A673 (cell line): ENCODE measurements around the gene STAB1. TPM values are rescaled to one million over a fixed set of nuclear protein-coding genes. Genes with fewer than 3 reads are reported as not detected.

Experiments
- Bru-seq: library from RNA; stranded (reverse); fragments of 400-500 nt; gene quantifications from one replicate; lab custom pipeline; 2021; lab: Mats Ljungman, UMichigan
- BruChase-seq, 2 experiments: library from RNA; stranded (reverse); fragments of 400-500 nt; gene quantifications; one replicate each; lab custom pipeline; 2021; lab: Mats Ljungman, UMichigan
- BruUV-seq: library from RNA; stranded (reverse); fragments of 400-500 nt; replicated peaks from 2 replicates; lab custom pipeline; 2021; lab: Mats Ljungman, UMichigan
- CTCF ChIA-PET: fragments of 300-600 bp; sonication (Branson Sonifier 250); formaldehyde crosslinking; loops from one replicate; lab custom pipeline; 2022; ENCODE audit warnings: antibody characterized with exemption; lab: Charles Lee
- POLR2A ChIA-PET: fragments of 300-600 bp; sonication (Branson Sonifier 250); formaldehyde crosslinking; loops from one replicate; lab custom pipeline; 2022; ENCODE audit warnings: antibody characterized with exemption; ENCODE audit not compliant: low non-redundant PET; lab: Charles Lee
- DNase-seq: peaks from one replicate; pipeline ENCODE4 v3.0.0-alpha.2; 2015; ENCODE audit warnings: low spot score
- H3K27ac ChIP-seq: fragments of 200-600 bp; sonication (generic); 2 replicates; pipeline ENCODE4 v1.5.1; 2016; ENCODE audit warnings: mixed run types, low read depth, mild to moderate bottlenecking, mixed read lengths, antibody characterized with exemption, low read length; ENCODE audit not compliant: poor library complexity, severe bottlenecking
- H3K27me3 ChIP-seq: fragments of 200-600 bp; sonication (generic); replicated peaks from 2 replicates; pipeline ENCODE4 v1.6.1; 2017; ENCODE audit warnings: mixed run types, low read depth, mild to moderate bottlenecking, mixed read lengths, antibody characterized with exemption, low read length; ENCODE audit not compliant: insufficient read depth, poor library complexity
- H3K36me3 ChIP-seq: fragments of 200-600 bp; sonication (generic); 2 replicates; pipeline ENCODE4 v1.6.1; 2016; ENCODE audit warnings: mixed run types, mild to moderate bottlenecking, mixed read lengths, antibody characterized with exemption, low read length; ENCODE audit not compliant: insufficient read depth, poor library complexity, severe bottlenecking
- H3K4me1 ChIP-seq: fragments of 200-600 bp; sonication (generic); 2 replicates; pipeline ENCODE4 v1.6.1; 2017; ENCODE audit warnings: mixed run types, mild to moderate bottlenecking, mixed read lengths, antibody characterized with exemption, low read length; ENCODE audit not compliant: insufficient read depth, poor library complexity, severe bottlenecking
- H3K4me3 ChIP-seq: fragments of 200-600 bp; sonication (generic); 2 replicates; pipeline ENCODE4 v1.5.1; 2016; ENCODE audit warnings: low read depth, mixed run types, mild to moderate bottlenecking, mixed read lengths, low read length; ENCODE audit not compliant: poor library complexity, severe bottlenecking
- H3K9me3 ChIP-seq: fragments of 200-600 bp; sonication (generic); 2 replicates; pipeline ENCODE4 v1.6.1; 2016; ENCODE audit warnings: mixed run types, low read depth, mild to moderate bottlenecking, mixed read lengths, antibody characterized with exemption, low read length; ENCODE audit not compliant: poor library complexity, severe bottlenecking
- EZH2 ChIP-seq: fragments of 200-600 bp; sonication (generic); IDR thresholded peaks from 2 replicates; pipeline ENCODE4 v1.6.1; 2017; ENCODE audit warnings: borderline replicate concordance, low read depth, mild to moderate bottlenecking, mixed read lengths, antibody characterized with exemption, low read length; ENCODE audit not compliant: poor library complexity, severe bottlenecking
- intact Hi-C: fragments of 100-400 bp; cut with micrococcal nuclease; formaldehyde crosslinking; loops from one replicate; pipeline ENCODE4 v1.10.0; 2022; ENCODE audit not compliant: unreplicated experiment
- long read RNA-seq: library from polyadenylated mRNA; stranded (forward); transcript quantifications from one replicate; pipeline ENCODE4 v2.0.0, GENCODE V29; 2022
- total RNA-seq: library from RNA; stranded (reverse); gene quantifications from 2 replicates; pipeline ENCODE4 v1.2.3, GENCODE V29; 2021
- TF ChIP-seq, protein P1 (sequence below): fragments of 300-800, 200-600 bp; sonication (generic); conservative IDR thresholded peaks from 2 replicates; pipeline ENCODE4 v1.5.1; 2017; ENCODE audit warnings: low read depth, mild to moderate bottlenecking, antibody characterized with exemption, low read length, moderate library complexity, mixed read lengths

Gene STAB1
- total RNA-seq (0.41 TPM in 1 of 2 replicates, not detected in the other), Bru-seq, nascent RNA (percentile 3 among the genes with signal in this experiment), BruChase-seq, experiment 1, labeled RNA remaining after a 2-hour chase (percentile 3 among the genes with signal in this experiment), BruChase-seq, experiment 2, labeled RNA remaining after a 6-hour chase (percentile 8 among the genes with signal in this experiment)
- long read RNA-seq = 0 reads

GRCh38 chr3:52494886-52495495 is at the start of gene STAB1:
TSS of gene STAB1 (plus strand) at chr3:52495338. CDS start at chr3:52495414, 76 bp downstream.
- intact Hi-C loops = no loop called here
- ChIA-PET CTCF (no interaction called here), POLR2A (no interaction called here)
- BruUV-seq = no TSS peak
- no peak for DNase-seq
- H3K27me3 ChIP-seq = no peaks in the 10 kb centered on the region
- no peaks in the 10 kb centered on the region for H3K4me1 ChIP-seq
- TF ChIP-seq, protein P1, sequence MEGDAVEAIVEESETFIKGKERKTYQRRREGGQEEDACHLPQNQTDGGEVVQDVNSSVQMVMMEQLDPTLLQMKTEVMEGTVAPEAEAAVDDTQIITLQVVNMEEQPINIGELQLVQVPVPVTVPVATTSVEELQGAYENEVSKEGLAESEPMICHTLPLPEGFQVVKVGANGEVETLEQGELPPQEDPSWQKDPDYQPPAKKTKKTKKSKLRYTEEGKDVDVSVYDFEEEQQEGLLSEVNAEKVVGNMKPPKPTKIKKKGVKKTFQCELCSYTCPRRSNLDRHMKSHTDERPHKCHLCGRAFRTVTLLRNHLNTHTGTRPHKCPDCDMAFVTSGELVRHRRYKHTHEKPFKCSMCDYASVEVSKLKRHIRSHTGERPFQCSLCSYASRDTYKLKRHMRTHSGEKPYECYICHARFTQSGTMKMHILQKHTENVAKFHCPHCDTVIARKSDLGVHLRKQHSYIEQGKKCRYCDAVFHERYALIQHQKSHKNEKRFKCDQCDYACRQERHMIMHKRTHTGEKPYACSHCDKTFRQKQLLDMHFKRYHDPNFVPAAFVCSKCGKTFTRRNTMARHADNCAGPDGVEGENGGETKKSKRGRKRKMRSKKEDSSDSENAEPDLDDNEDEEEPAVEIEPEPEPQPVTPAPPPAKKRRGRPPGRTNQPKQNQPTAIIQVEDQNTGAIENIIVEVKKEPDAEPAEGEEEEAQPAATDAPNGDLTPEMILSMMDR = no peak
- TF ChIP-seq EZH2 = no peak
- no peak within 1 kb of the TSS for H3K27ac ChIP-seq
- no peaks in the 10 kb centered on the region for H3K9me3 ChIP-seq
- no peaks in the 10 kb centered on the region for H3K36me3 ChIP-seq
- no peak within 1 kb of the TSS for H3K4me3 ChIP-seq

GRCh38 chr3:52446042-52446441 is 49.1 kb upstream of the STAB1 start:
- no peaks in the 10 kb centered on the region for H3K36me3 ChIP-seq
- CTCF ChIA-PET = interaction anchor here (0.5 kb wide), 1 partner anchor 34 kb away, joined by 3 read pairs; no protein-coding TSS in a partner anchor
- intact Hi-C loops = loop anchor here (5.0 kb wide), 1 partner anchor 224 kb away; no protein-coding TSS in a partner anchor
- H3K9me3 ChIP-seq = no peaks in the 10 kb centered on the region
- no TSS peak for BruUV-seq
- H3K27ac ChIP-seq = no peak overlapping the region
- POLR2A ChIA-PET = no interaction called here
- no peak for DNase-seq
- H3K4me1 ChIP-seq = no peaks in the 10 kb centered on the region
- TF ChIP-seq, protein P1 = no peak
- TF ChIP-seq EZH2 = no peak
- H3K27me3 ChIP-seq = no peaks in the 10 kb centered on the region
- no peak overlapping the region for H3K4me3 ChIP-seq

- Histone ChIP-seq H3K9me3 (no peaks in the 10 kb centered on the region), H3K36me3 (no peaks in the 10 kb centered on the region), H3K27me3 (no peaks in the 10 kb centered on the region), H3K27ac (no peak overlapping the region), H3K4me1 (no peaks in the 10 kb centered on the region), H3K4me3 (no peak overlapping the region)
- TF ChIP-seq, protein P1 = peak; percentile 78
- no peak for TF ChIP-seq EZH2
- peak; percentile 63 for DNase-seq
- intact Hi-C loops = loop anchor here (5.0 kb wide), 1 partner anchor 225 kb away; no protein-coding TSS in a partner anchor
- no TSS peak for BruUV-seq
- ChIA-PET CTCF (no interaction called here), POLR2A (no interaction called here)
Measured at GRCh38 chr3:52446631-52447511, 48.3 kb upstream of the STAB1 start.
